Raji (cell line): ENCODE data around the gene LAMA2.

ENCODE experiments used
- POLR2A ChIP-seq: IDR thresholded peaks from 2 replicates; pipeline ENCODE4 v1.6.1; 2011; ENCODE audit warnings: low read depth, low read length, control low read depth; ENCODE audit not compliant: insufficient read depth

Gene LAMA2

DNA sequence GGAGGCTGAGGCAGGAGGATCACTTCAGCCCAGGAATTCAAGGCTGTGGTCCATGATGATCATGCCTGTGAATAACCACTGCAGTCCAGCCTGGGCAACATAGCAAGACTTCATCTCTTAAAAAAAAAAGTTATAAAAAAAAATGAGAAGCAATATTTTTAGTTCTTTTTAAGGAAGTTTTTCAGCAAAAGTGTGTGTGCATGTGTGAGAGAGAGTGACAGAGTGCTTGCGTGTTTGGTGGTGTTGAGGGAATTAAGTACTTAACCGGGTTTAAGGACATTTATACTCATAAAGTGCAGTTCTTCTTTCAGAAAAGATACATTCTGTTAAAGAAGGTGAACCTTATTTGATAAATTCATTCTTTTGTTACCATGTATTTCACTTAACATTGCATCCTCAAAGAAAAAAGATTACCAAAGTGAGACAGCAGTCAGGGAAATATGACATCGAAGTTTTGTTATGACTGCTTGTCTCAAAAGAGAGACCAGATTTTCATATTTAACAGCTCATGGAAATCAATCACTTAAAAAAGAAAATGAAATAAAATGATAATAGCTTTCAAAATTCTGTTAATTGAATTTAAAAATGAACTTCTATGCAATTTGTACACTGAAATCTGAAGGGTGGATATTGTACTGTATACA is 572.3 kb downstream of the LAMA2 start:
- no peak for TF ChIP-seq POLR2A

DNA sequence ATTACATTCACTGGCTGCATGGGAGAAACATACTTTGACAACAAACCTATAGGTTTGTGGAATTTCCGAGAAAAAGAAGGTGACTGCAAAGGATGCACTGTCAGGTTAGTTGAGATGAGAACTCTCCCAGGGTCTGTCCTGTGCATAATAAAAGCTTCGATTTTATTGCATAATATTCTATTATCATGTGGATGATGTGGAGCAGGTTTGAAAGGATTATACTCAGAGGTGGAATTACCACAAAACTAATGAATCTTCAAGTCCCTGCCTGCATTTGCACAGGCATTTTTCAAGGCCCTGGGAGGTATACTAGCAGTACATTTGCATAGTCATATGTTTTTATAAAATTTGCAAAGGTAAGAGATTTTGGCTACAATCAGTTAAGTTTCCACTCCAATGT is 577.3 kb downstream of the LAMA2 start:
- no peak for TF ChIP-seq POLR2A

DNA sequence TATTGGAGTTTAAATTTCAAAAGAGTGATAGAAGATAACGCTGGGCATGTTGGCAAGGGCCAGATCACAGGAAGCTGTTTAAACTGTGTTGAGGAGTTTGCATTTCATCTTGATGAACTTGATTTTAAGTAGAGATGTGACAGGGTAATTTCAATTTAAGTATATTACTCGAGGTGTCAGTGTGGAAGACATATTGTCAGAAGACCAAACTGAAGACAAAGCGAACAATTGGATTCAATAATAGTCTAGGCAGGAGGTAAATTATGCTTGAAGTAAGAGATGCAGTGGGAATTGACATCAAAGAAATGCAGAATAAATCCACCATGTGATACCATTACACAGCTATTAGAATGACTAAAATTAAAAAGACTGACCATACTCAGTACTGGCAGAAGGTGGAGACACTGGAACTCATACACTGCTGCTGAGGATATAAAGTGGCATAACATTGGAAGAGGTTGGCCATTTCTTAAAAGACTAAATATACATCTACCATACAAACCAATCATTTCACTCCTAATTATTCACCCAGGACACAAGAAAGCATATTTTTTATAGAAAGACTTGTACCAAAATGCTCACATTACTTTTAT is 586.2 kb downstream of the LAMA2 start:
- TF ChIP-seq POLR2A = no peak

GRCh38 chr6:129472239-129472638 is 589.3 kb downstream of the LAMA2 start:
- no peak for TF ChIP-seq POLR2A

- no peak for TF ChIP-seq POLR2A
These were observed 590.6 kb downstream of the LAMA2 start for GRCh38 chr6:129473546-129473945.

DNA sequence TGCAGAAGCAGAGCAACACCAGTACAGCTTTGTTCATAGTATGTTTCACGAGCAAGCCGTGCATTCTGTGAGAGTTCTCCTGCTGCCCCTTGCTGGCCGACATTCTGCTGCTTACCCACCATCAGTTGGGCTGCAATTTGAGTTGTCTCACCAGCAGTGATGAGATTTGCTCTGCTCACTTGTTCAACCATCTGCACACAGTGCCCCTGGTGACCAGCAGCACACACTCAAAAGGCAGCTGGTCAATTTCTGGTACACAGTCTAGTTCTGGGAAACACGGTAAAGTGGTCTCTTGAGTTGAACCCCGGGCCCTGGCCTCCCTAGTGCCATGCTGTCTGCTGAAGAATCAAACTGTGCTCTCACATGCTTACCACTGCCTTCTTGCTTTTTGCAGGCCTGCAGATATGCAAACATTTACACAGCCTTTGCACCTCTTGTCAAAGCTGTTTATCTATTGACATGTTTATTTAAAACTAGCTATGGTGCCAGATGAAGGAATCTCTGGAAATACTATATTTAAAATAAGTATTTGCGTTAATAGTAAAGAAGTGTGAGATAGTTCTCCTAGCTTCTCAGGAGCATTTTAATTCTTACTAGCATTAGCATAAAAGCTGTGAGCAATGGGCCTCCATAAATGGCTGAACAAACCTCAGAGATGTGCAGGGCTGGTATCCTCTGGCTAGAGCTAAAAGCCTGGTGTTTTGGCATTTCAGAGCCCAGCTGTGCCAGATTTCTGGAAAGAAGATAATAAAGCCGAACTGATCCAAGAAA is 592.7 kb downstream of the LAMA2 start:
- TF ChIP-seq POLR2A = no peak

DNA sequence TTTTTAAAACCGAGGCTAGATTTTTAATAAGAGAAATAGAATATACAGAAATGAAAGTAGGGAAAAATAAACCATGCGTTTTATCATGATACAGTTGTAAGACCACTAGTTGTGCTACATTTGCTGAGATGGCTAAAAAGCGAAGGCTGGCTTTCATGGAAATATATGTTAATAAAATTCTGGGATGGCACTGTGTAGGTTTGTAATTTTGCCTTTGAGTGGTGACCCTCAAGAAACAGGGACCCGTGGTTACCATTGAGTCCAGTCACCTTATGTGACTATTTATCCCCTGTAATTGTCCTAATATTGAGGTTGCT is 593.3 kb downstream of the LAMA2 start:
- TF ChIP-seq POLR2A = no peak

GRCh38 chr6:129476810-129477209 is 593.9 kb downstream of the LAMA2 start:
- TF ChIP-seq POLR2A = no peak

GRCh38 chr6:129478379-129478778 is 595.4 kb downstream of the LAMA2 start:
- TF ChIP-seq POLR2A = no peak

DNA sequence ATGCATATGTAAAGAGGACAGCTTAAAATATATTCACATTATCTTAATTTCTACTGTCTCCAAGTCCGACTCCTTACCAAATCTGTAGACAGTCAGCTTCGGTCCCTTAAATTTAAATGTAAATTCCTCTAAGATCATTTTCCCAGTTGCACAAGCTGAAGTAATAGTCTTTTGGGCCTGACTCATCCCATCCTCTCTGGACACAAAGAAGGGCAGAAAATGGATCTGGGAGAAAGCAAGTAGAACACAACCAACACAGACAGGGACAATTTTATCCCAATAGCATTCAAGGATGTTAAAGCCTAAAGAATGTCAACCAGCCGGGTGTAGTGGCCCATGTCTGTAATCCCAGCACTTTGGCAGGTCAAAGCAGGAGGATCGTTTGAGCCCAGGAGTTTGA is 598.8 kb downstream of the LAMA2 start:
- no peak for TF ChIP-seq POLR2A

GRCh38 chr6:129485746-129486145 is 602.8 kb downstream of the LAMA2 start:
- TF ChIP-seq POLR2A = no peak

DNA sequence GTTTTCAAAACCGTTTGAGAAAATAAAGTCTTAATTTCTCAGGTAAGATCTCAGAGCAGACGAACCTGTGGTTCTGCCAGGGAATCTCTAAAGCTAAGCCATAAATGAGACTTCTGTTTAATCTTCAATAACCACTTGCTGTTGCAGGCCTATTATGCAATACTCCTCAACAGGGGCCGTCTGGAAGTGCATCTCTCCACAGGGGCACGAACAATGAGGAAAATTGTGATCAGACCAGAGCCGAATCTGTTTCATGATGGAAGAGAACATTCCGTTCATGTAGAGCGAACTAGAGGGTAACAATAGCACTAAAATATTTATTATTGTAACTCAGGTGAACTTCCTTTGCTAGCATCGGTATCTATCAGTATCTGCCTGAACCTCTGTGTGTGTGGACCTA is 603.4 kb downstream of the LAMA2 start:
- TF ChIP-seq POLR2A = no peak

DNA sequence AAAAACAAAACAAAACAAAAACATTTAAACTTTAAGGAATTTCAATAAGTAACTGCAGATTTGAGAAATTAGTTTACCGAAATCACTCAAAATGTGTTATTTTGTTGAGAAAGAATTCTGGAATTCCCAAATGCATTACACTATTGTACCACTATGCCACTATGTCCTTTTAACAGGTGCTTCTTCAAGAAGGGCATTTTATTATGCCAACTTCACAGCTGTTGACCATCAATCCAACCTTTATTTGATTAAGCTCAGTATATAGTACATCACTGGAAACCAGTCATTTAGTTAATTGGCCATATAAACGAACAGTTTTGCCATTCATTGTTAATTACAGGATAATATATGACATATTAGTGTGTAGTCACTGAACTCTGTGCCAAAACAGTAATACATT is 605.4 kb downstream of the LAMA2 start:
- no peak for TF ChIP-seq POLR2A

- TF ChIP-seq POLR2A = no peak
These were observed 606.4 kb downstream of the LAMA2 start for GRCh38 chr6:129489215-129489765.

GRCh38 chr6:129490521-129491255 is 607.8 kb downstream of the LAMA2 start:
- no peak for TF ChIP-seq POLR2A

DNA sequence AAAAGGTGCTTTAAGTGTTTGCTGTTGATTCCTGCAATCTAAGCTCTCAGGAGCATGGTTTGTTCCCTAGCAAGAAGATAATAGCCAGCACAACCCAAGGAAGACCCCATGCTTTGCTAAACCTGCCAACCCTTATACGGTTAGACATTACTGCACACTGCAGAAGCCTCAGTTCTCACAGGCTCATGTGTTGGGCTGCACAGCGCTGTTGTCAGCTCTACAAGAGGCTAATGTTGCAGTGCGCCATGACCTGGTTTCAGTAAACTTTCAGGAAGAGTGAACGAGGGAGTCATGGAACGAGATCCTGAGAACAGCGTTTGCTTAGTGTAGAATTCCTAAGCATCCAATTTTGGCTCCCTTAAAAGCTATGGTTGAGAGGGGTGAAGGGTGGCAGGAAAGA is 608.5 kb downstream of the LAMA2 start:
- TF ChIP-seq POLR2A = no peak

GRCh38 chr6:129492260-129492659 is 609.3 kb downstream of the LAMA2 start:
- no peak for TF ChIP-seq POLR2A
